HG03378 (cell line): ENCODE data around the gene DCDC2.
A peak's percentile ranks its signal among the peaks of the same experiment; 100 is the strongest.
"Not testable (repeated sequence)": the region's sequence is repeated elsewhere in the genome, so short reads cannot be mapped to it uniquely, and the experiment has no call there.

ENCODE experiments used
- ATAC-seq: cut with Tn5 transposase; IDR thresholded peaks from one replicate; pipeline ENCODE4 v1.9.1; 2021; ENCODE audit warnings: mild to moderate bottlenecking, moderate library complexity; ENCODE audit not compliant: unreplicated experiment

DCDC2 gene

GRCh38 chr6:24329022-24329421 lies 28.8 kb downstream of the DCDC2 start:
- ATAC-seq, result no peak

- ATAC-seq, result no peak
Observed at GRCh38 chr6:24327756-24328155, 30.1 kb downstream of the DCDC2 start.

GRCh38 chr6:24325978-24326377 lies 31.9 kb downstream of the DCDC2 start:
- no peak for ATAC-seq

GRCh38 chr6:24324617-24325016 lies 33.2 kb downstream of the DCDC2 start:
- ATAC-seq, result no peak

- no peak for ATAC-seq
Observed at GRCh38 chr6:24323632-24324337, 34.1 kb downstream of the DCDC2 start.

- no peak for ATAC-seq
Observed at GRCh38 chr6:24322924-24323323, 34.9 kb downstream of the DCDC2 start.

GRCh38 chr6:24322446-24322845 lies 35.4 kb downstream of the DCDC2 start:
- not testable (repeated sequence) for ATAC-seq

GRCh38 chr6:24321538-24322162 lies 36.2 kb downstream of the DCDC2 start:
- no peak for ATAC-seq

- ATAC-seq, result no peak
Observed at GRCh38 chr6:24313251-24314141, 44.4 kb downstream of the DCDC2 start.

GRCh38 chr6:24311775-24312174 lies 46.1 kb downstream of the DCDC2 start:
- not testable (repeated sequence) for ATAC-seq

GRCh38 chr6:24307881-24308280 lies 50.0 kb downstream of the DCDC2 start:
- no peak for ATAC-seq

GRCh38 chr6:24306936-24307335 lies 50.9 kb downstream of the DCDC2 start:
- no peak for ATAC-seq

- no peak for ATAC-seq
Observed at GRCh38 chr6:24306038-24306437, 51.8 kb downstream of the DCDC2 start.

- no peak for ATAC-seq
Observed at GRCh38 chr6:24296944-24297343, 60.9 kb downstream of the DCDC2 start.

- not testable (repeated sequence) for ATAC-seq
Observed at GRCh38 chr6:24293852-24294251, 64.0 kb downstream of the DCDC2 start.

GRCh38 chr6:24287239-24287638 lies 70.6 kb downstream of the DCDC2 start:
- no peak for ATAC-seq

- ATAC-seq, result no peak
Observed at GRCh38 chr6:24284006-24284405, 73.9 kb downstream of the DCDC2 start.

- peak; percentile 77 for ATAC-seq
Observed at GRCh38 chr6:24283043-24283985, 74.5 kb downstream of the DCDC2 start.

GRCh38 chr6:24274441-24275083 lies 83.3 kb downstream of the DCDC2 start:
- ATAC-seq, result no peak
